Measurements from ENCODE around the gene PRRX2. TPM values are rescaled to one million over a fixed set of nuclear protein-coding genes. Genes with fewer than 3 reads are reported as not detected.

The PRRX2 gene
- total and polyA plus RNA-seq, 2 donors (not counting 1 experiment from before 2014, with no cell fraction given) = not detected

- intact Hi-C loops (cut with micrococcal nuclease) = no loop called here
- H3K4me3 ChIP-seq (ENCODE audit: control extremely low read depth in 1 of 5, extremely low read depth in 1 of 5, insufficient read depth in 1 of 5, low read depth in 2 of 5, low read length in 4 of 5) = no peak overlapping the region
- Mint-ChIP-seq H3K9me3 (ENCODE audit: insufficient read depth) (no peaks in the 10 kb centered on the region), H3K27me3 (peaks cover 10% of the 10 kb centered on the region), H3K4me3 (no peak overlapping the region), H3K4me1 (no peaks in the 10 kb centered on the region), H3K27ac (no peak overlapping the region)
- no peak overlapping the region for H3K9ac ChIP-seq (ENCODE audit: low read length)
- H3K27me3 ChIP-seq (replicated peaks in 1 of 4; ENCODE audit: control extremely low read depth in 1 of 4, control insufficient read depth in 3 of 4, insufficient read depth in 4 of 4, low read length in 3 of 4) = peaks cover 0 to 15% (median 2%) of the 10 kb centered on the region in 4 experiments
- 81% methylated on average over 5 of the region's 7 CpGs for WGBS (ENCODE audit: insufficient coverage)
- no peak overlapping the region for H3K4me2 ChIP-seq (replicated peaks; ENCODE audit: low read depth, low read length, poor library complexity, severe bottlenecking)
- ATAC-seq (ENCODE audit: low read depth) (no peak), DNase-seq (no peak)
- TF ChIP-seq, protein P1, sequence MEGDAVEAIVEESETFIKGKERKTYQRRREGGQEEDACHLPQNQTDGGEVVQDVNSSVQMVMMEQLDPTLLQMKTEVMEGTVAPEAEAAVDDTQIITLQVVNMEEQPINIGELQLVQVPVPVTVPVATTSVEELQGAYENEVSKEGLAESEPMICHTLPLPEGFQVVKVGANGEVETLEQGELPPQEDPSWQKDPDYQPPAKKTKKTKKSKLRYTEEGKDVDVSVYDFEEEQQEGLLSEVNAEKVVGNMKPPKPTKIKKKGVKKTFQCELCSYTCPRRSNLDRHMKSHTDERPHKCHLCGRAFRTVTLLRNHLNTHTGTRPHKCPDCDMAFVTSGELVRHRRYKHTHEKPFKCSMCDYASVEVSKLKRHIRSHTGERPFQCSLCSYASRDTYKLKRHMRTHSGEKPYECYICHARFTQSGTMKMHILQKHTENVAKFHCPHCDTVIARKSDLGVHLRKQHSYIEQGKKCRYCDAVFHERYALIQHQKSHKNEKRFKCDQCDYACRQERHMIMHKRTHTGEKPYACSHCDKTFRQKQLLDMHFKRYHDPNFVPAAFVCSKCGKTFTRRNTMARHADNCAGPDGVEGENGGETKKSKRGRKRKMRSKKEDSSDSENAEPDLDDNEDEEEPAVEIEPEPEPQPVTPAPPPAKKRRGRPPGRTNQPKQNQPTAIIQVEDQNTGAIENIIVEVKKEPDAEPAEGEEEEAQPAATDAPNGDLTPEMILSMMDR (IDR thresholded peaks at IDR 0.05) = no peak
- TF ChIP-seq EZH2 (IDR thresholded peaks at IDR 0.05; ENCODE audit: borderline replicate concordance, insufficient read depth, low read depth, low read length, poor library complexity, severe bottlenecking) = no peak
- ChIA-PET CTCF (no interaction called here), POLR2A (no interaction called here)
- H3K79me2 ChIP-seq (ENCODE audit: control insufficient read depth, insufficient read depth, low read length) = no peaks in the 10 kb centered on the region
- H3K4me1 ChIP-seq (ENCODE audit: control insufficient read depth in 2 of 2, insufficient read depth in 2 of 2, low read length in 2 of 2) = no peaks in the 10 kb centered on the region
- H3K36me3 ChIP-seq (replicated peaks in 1 of 2; ENCODE audit: control extremely low read depth in 1 of 2, control insufficient read depth in 1 of 2, extremely low read depth in 1 of 2, insufficient read depth in 2 of 2, low read length in 1 of 2) = no peaks in the 10 kb centered on the region
- H3K27ac ChIP-seq (ENCODE audit: low read length in 2 of 2) = no peak overlapping the region
- H3K9me3 ChIP-seq (ENCODE audit: control extremely low read depth in 1 of 3, control insufficient read depth in 2 of 3, insufficient read depth in 1 of 3, low read length in 2 of 3) = peaks cover 0 to 2% (median 0%) of the 10 kb centered on the region in 3 donors
- H2AFZ ChIP-seq (ENCODE audit: insufficient read depth, low read depth, low read length, poor library complexity, severe bottlenecking) = no peak overlapping the region
- no peaks in the 10 kb centered on the region for H4K20me1 ChIP-seq (ENCODE audit: control insufficient read depth, insufficient read depth, low read length, poor library complexity, severe bottlenecking)
Observed at GRCh38 chr9:129671519-129671918, 6.1 kb downstream of the PRRX2 start.

DNA sequence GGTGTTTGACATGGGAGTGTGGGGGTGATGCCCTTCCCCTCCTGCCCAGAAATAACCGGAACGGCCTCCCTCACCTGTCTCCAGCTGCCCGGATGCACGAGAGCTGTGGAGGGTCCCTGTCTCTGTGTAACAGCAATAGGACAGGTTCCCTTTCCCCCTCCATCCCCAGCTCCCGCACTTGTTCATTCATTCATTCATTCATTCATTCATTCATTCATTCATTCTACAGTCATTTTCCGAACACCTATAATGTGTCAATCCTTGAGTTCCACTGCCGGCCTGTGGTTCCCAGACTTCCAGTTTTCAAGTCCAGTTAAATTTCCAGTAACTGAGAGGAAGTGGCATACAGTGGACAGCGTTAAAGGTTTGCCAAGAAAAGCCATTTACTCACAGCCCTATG, 7.3 kb downstream of the PRRX2 start:
- CTCF ChIA-PET = interaction anchor here (1.7 kb wide), 1 partner anchor 65 kb away, joined by 3 read pairs; no protein-coding TSS in a partner anchor
- H3K4me3 ChIP-seq (ENCODE audit: control extremely low read depth in 1 of 5, extremely low read depth in 1 of 5, insufficient read depth in 1 of 5, low read depth in 2 of 5, low read length in 4 of 5) = no peak overlapping the region
- H3K4me2 ChIP-seq (replicated peaks; ENCODE audit: low read depth, low read length, poor library complexity, severe bottlenecking) = no peak overlapping the region
- H3K4me1 Mint-ChIP-seq = no peaks in the 10 kb centered on the region
- peaks cover 0 to 6% (median 0%) of the 10 kb centered on the region in 3 donors for H3K9me3 ChIP-seq (ENCODE audit: control extremely low read depth in 1 of 3, control insufficient read depth in 2 of 3, insufficient read depth in 1 of 3, low read length in 2 of 3)
- H3K9me3 Mint-ChIP-seq (ENCODE audit: insufficient read depth) = no peaks in the 10 kb centered on the region
- TF ChIP-seq, protein P1 (IDR thresholded peaks at IDR 0.05) = no peak
- no peak overlapping the region for H3K27ac Mint-ChIP-seq
- POLR2A ChIA-PET = no interaction called here
- H3K36me3 ChIP-seq (replicated peaks in 1 of 2; ENCODE audit: control extremely low read depth in 1 of 2, control insufficient read depth in 1 of 2, extremely low read depth in 1 of 2, insufficient read depth in 2 of 2, low read length in 1 of 2) = no peaks in the 10 kb centered on the region
- no peak overlapping the region for H3K9ac ChIP-seq (ENCODE audit: low read length)
- H3K27me3 ChIP-seq (replicated peaks in 1 of 4; ENCODE audit: control extremely low read depth in 1 of 4, control insufficient read depth in 3 of 4, insufficient read depth in 4 of 4, low read length in 3 of 4) = peaks cover 0 to 10% (median 1%) of the 10 kb centered on the region in 4 experiments
- DNase-seq = no peak
- ATAC-seq (ENCODE audit: low read depth) = no peak
- 93% methylated on average over 3 of the region's 8 CpGs for WGBS (ENCODE audit: insufficient coverage)
- H4K20me1 ChIP-seq (ENCODE audit: control insufficient read depth, insufficient read depth, low read length, poor library complexity, severe bottlenecking) = no peaks in the 10 kb centered on the region
- H3K27ac ChIP-seq (ENCODE audit: low read length in 2 of 2) = no peak overlapping the region
- H3K4me3 Mint-ChIP-seq = no peak overlapping the region
- H2AFZ ChIP-seq (ENCODE audit: insufficient read depth, low read depth, low read length, poor library complexity, severe bottlenecking) = no peak overlapping the region
- H3K79me2 ChIP-seq (ENCODE audit: control insufficient read depth, insufficient read depth, low read length) = no peaks in the 10 kb centered on the region
- H3K4me1 ChIP-seq (ENCODE audit: control insufficient read depth in 2 of 2, insufficient read depth in 2 of 2, low read length in 2 of 2) = no peaks in the 10 kb centered on the region
- H3K27me3 Mint-ChIP-seq = peaks cover 8% of the 10 kb centered on the region
- intact Hi-C loops (cut with micrococcal nuclease) = no loop called here
